ENCODE results near the gene CEP250. TPM values are rescaled to one million over a fixed set of nuclear protein-coding genes. Genes with fewer than 3 reads are reported as not detected.

CEP250 gene
- total RNA-seq, 1 experiment from 2014 or later: 42.3 TPM

DNA sequence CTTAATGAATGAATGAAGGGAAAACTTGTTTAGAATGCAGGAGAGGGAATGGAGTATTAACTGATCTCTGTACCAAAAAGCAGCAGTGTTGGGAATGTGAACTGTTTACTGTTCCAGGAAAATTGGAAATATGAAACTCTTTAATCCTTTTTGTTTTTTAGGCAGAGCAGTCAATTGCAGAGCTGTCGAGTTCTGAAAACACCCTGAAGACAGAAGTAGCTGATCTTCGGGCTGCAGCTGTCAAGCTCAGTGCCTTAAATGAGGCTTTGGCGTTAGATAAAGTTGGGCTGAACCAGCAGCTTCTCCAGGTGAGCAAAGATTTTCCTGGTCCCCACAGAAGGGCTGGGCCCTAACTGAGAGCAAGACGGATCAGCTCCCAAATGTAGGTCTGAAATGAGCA, 20.9 kb downstream of the CEP250 start:
- Histone ChIP-seq H3K9me2 (ENCODE audit: insufficient read depth) (no peaks in the 10 kb centered on the region), H3K79me2 (ENCODE audit: insufficient read depth, low read length) (no peaks in the 10 kb centered on the region), H4K20me1 (ENCODE audit: insufficient read depth) (no peaks in the 10 kb centered on the region), H3K4me1 (ENCODE audit: control insufficient read depth in 1 of 2, insufficient read depth in 2 of 2, low read length in 2 of 2) (no peaks in the 10 kb centered on the region), H3K36me3 (ENCODE audit: control insufficient read depth in 1 of 2, insufficient read depth in 2 of 2, low read length in 2 of 2) (peaks cover 44 to 60% of the 10 kb centered on the region in 2 experiments), H3K9me3 (ENCODE audit: control insufficient read depth in 1 of 2, insufficient read depth in 1 of 2, low read depth in 1 of 2, low read length in 2 of 2) (no peaks in the 10 kb centered on the region), H3K4me2 (ENCODE audit: low read length) (no peak overlapping the region), H3K27me3 (ENCODE audit: insufficient read depth, low read length) (no peaks in the 10 kb centered on the region), H2AFZ (ENCODE audit: low read depth, low read length, poor library complexity, severe bottlenecking) (no peak overlapping the region), H3K9ac (ENCODE audit: low read length) (no peak overlapping the region), H3K4me3 (replicated peaks in 1 of 2; ENCODE audit: low read depth in 1 of 2, low read length in 2 of 2) (no peak overlapping the region), H3K27ac (ENCODE audit: low read depth, low read length) (no peak overlapping the region)
- ChIA-PET RAD21 (ENCODE audit: low non-redundant PET in 1 of 2, low total read pairs in 2 of 2, uncharacterized antibody in 2 of 2, unreplicated experiment in 2 of 2) (no interaction called here), POLR2A (no interaction called here), CTCF (no interaction called here)
- DNase-seq (ENCODE audit: low read depth, low spot score): no peak
- TF ChIP-seq RAD21 (IDR thresholded peaks at IDR 0.05; ENCODE audit: low read depth) (no peak), SRF (IDR thresholded peaks at IDR 0.05; ENCODE audit: low read depth) (no peak), YY1 (IDR thresholded peaks at IDR 0.05; ENCODE audit: extremely low read depth, insufficient replicate concordance, low read depth, low read length) (no peak), SP1 (IDR thresholded peaks at IDR 0.05; ENCODE audit: low read depth) (no peak), ZFX (IDR thresholded peaks at IDR 0.05) (no peak), CEBPB (IDR thresholded peaks at IDR 0.05; ENCODE audit: low read depth) (no peak), FOSL1 (IDR thresholded peaks at IDR 0.05; ENCODE audit: low read depth) (no peak), EZH2 (IDR thresholded peaks at IDR 0.05) (no peak), ELF1 (IDR thresholded peaks at IDR 0.05; ENCODE audit: borderline replicate concordance, low read depth) (no peak), ZNF274 (IDR thresholded peaks at IDR 0.05; ENCODE audit: low read depth, low read length) (no peak), POLR2AphosphoS5 (IDR thresholded peaks at IDR 0.05; ENCODE audit: low read depth, low read length) (no peak), TCF7L2 (IDR thresholded peaks at IDR 0.05; ENCODE audit: borderline replicate concordance, extremely low read depth, insufficient read depth, insufficient read length) (no peak), JUND (IDR thresholded peaks at IDR 0.05) (no peak)
- TF ChIP-seq, protein P1, sequence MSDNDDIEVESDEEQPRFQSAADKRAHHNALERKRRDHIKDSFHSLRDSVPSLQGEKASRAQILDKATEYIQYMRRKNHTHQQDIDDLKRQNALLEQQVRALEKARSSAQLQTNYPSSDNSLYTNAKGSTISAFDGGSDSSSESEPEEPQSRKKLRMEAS (IDR thresholded peaks at IDR 0.05): no peak
- TF ChIP-seq, protein P2, sequence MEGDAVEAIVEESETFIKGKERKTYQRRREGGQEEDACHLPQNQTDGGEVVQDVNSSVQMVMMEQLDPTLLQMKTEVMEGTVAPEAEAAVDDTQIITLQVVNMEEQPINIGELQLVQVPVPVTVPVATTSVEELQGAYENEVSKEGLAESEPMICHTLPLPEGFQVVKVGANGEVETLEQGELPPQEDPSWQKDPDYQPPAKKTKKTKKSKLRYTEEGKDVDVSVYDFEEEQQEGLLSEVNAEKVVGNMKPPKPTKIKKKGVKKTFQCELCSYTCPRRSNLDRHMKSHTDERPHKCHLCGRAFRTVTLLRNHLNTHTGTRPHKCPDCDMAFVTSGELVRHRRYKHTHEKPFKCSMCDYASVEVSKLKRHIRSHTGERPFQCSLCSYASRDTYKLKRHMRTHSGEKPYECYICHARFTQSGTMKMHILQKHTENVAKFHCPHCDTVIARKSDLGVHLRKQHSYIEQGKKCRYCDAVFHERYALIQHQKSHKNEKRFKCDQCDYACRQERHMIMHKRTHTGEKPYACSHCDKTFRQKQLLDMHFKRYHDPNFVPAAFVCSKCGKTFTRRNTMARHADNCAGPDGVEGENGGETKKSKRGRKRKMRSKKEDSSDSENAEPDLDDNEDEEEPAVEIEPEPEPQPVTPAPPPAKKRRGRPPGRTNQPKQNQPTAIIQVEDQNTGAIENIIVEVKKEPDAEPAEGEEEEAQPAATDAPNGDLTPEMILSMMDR (IDR thresholded peaks at IDR 0.05 in 2 of 3, conservative IDR thresholded peaks at IDR 0.05 in 1 of 3; ENCODE audit: borderline replicate concordance in 1 of 3, insufficient read depth in 1 of 3, low read depth in 2 of 3, low read length in 2 of 3): no peak
- TF ChIP-seq, protein P3, sequence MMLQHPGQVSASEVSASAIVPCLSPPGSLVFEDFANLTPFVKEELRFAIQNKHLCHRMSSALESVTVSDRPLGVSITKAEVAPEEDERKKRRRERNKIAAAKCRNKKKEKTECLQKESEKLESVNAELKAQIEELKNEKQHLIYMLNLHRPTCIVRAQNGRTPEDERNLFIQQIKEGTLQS (IDR thresholded peaks at IDR 0.05): no peak
- TF ChIP-seq, protein P4, sequence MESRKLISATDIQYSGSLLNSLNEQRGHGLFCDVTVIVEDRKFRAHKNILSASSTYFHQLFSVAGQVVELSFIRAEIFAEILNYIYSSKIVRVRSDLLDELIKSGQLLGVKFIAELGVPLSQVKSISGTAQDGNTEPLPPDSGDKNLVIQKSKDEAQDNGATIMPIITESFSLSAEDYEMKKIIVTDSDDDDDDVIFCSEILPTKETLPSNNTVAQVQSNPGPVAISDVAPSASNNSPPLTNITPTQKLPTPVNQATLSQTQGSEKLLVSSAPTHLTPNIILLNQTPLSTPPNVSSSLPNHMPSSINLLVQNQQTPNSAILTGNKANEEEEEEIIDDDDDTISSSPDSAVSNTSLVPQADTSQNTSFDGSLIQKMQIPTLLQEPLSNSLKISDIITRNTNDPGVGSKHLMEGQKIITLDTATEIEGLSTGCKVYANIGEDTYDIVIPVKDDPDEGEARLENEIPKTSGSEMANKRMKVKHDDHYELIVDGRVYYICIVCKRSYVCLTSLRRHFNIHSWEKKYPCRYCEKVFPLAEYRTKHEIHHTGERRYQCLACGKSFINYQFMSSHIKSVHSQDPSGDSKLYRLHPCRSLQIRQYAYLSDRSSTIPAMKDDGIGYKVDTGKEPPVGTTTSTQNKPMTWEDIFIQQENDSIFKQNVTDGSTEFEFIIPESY (IDR thresholded peaks at IDR 0.05; ENCODE audit: extremely low read depth, insufficient replicate concordance, low read length): no peak
- TF ChIP-seq, protein P5, sequence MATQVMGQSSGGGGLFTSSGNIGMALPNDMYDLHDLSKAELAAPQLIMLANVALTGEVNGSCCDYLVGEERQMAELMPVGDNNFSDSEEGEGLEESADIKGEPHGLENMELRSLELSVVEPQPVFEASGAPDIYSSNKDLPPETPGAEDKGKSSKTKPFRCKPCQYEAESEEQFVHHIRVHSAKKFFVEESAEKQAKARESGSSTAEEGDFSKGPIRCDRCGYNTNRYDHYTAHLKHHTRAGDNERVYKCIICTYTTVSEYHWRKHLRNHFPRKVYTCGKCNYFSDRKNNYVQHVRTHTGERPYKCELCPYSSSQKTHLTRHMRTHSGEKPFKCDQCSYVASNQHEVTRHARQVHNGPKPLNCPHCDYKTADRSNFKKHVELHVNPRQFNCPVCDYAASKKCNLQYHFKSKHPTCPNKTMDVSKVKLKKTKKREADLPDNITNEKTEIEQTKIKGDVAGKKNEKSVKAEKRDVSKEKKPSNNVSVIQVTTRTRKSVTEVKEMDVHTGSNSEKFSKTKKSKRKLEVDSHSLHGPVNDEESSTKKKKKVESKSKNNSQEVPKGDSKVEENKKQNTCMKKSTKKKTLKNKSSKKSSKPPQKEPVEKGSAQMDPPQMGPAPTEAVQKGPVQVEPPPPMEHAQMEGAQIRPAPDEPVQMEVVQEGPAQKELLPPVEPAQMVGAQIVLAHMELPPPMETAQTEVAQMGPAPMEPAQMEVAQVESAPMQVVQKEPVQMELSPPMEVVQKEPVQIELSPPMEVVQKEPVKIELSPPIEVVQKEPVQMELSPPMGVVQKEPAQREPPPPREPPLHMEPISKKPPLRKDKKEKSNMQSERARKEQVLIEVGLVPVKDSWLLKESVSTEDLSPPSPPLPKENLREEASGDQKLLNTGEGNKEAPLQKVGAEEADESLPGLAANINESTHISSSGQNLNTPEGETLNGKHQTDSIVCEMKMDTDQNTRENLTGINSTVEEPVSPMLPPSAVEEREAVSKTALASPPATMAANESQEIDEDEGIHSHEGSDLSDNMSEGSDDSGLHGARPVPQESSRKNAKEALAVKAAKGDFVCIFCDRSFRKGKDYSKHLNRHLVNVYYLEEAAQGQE (IDR thresholded peaks at IDR 0.05; ENCODE audit: low read depth): no peak
- no TSS peak for BruUV-seq (replicated peaks)
- no peak for ATAC-seq
- intact Hi-C loops (cut with micrococcal nuclease): no loop called here

All from HCT116 (cell line).